HCT116 (cell line): Measurements from ENCODE around the gene COL16A1. TPM values are rescaled to one million over a fixed set of nuclear protein-coding genes. Genes with fewer than 3 reads are reported as not detected.

Experiments
- ATAC-seq: fragments of 200-7000 bp; cut with Tn5 transposase; 2 replicates; pipeline ENCODE4 v1.9.1; 2020; ENCODE audit warnings: mild to moderate bottlenecking, moderate library complexity
- BruUV-seq: library from RNA; stranded (reverse); fragments of 400-500 nt; replicated peaks from 2 replicates; lab custom pipeline; 2021; lab: Mats Ljungman, UMichigan
- CTCF ChIA-PET: fragments of 300-600 bp; sonication (Branson Sonifier 250); formaldehyde crosslinking; loops from one replicate; lab custom pipeline; 2021; ENCODE audit warnings: antibody characterized with exemption; lab: Charles Lee
- POLR2A ChIA-PET: fragments of 300-600, 350-600 bp; sonication (Branson Sonifier 250); formaldehyde crosslinking; loops from one replicate; lab custom pipeline; 2021; ENCODE audit warnings: antibody characterized with exemption; lab: Charles Lee
- RAD21 ChIA-PET, 2 experiments: fragments of 300-600 bp; sonication (Branson Sonifier 250); formaldehyde crosslinking; loops; one replicate each; lab custom pipeline; 2023; ENCODE audit warnings: low total read pairs in 2 of 2; ENCODE audit not compliant: uncharacterized antibody in 2 of 2, unreplicated experiment in 2 of 2, low non-redundant PET in 1 of 2; lab: Charles Lee
- DNase-seq: peaks from one replicate; pipeline ENCODE4 v3.0.0-alpha.2; 2010; ENCODE audit warnings: low read depth, low spot score
- H2AFZ ChIP-seq: fragments of 200-600 bp; shearing (Covaris generic), sonication (generic); 2 replicates; pipeline ENCODE4 v1.6.1; 2017; ENCODE audit warnings: low read depth, mixed run types, mixed read lengths, antibody characterized with exemption, low read length; ENCODE audit not compliant: poor library complexity, severe bottlenecking
- H3K27ac ChIP-seq: 2 replicates; pipeline ENCODE4 v1.5.1; 2012; ENCODE audit warnings: low read depth, low read length
- H3K27me3 ChIP-seq: fragments of 200-600 bp; sonication (generic); 2 replicates; pipeline ENCODE4 v1.6.1; 2016; ENCODE audit warnings: mixed run types, low read length, mixed read lengths; ENCODE audit not compliant: insufficient read depth
- H3K36me3 ChIP-seq, 2 experiments: fragments of 200-500 bp in 1 of 2; fragments of 200-600 bp in 1 of 2; sonication (Bioruptor generic) in 1 of 2; sonication (generic) in 1 of 2; 2 replicates each; pipeline versions ENCODE4 v1.5.1 to v1.6.1; 2014 to 2016; ENCODE audit warnings: low read length in 2 of 2, inconsistent platforms in 1 of 2, mixed read lengths in 1 of 2, mixed run types in 1 of 2; ENCODE audit not compliant: insufficient read depth in 2 of 2, control insufficient read depth in 1 of 2
- H3K4me1 ChIP-seq, 2 experiments: fragments of 200-600 bp in 1 of 2; sonication (generic) in 1 of 2; 2 replicates each; pipeline versions ENCODE4 v1.5.1 to v1.6.1; 2012 to 2017; ENCODE audit warnings: low read length in 2 of 2, inconsistent platforms in 1 of 2, mild to moderate bottlenecking in 1 of 2, mixed read lengths in 1 of 2, mixed run types in 1 of 2, moderate library complexity in 1 of 2; ENCODE audit not compliant: insufficient read depth in 2 of 2, control insufficient read depth in 1 of 2
- H3K4me2 ChIP-seq: fragments of 200-600 bp; sonication (generic); 2 replicates; pipeline ENCODE4 v1.6.1; 2017; ENCODE audit warnings: mixed run types, low read length, mixed read lengths
- H3K4me3 ChIP-seq, 2 experiments: fragments of 200-600 bp in 1 of 2; sonication (generic) in 1 of 2; replicated peaks in 1 of 2; 2 replicates each; pipeline ENCODE4 v1.5.1; 2011 to 2016; ENCODE audit warnings: low read length in 2 of 2, control low read depth in 1 of 2, low read depth in 1 of 2, mild to moderate bottlenecking in 1 of 2, mixed read lengths in 1 of 2, mixed run types in 1 of 2
- H3K79me2 ChIP-seq: fragments of 200-600 bp; sonication (generic); 2 replicates; pipeline ENCODE4 v1.6.1; 2017; ENCODE audit warnings: mild to moderate bottlenecking, mixed run types, low read length, moderate library complexity, mixed read lengths; ENCODE audit not compliant: insufficient read depth
- H3K9ac ChIP-seq: fragments of 200-600 bp; sonication (generic); 2 replicates; pipeline ENCODE4 v1.6.1; 2016; ENCODE audit warnings: low read length, mixed read lengths
- H3K9me2 ChIP-seq: fragments of 200-600 bp; sonication (generic), shearing (Covaris generic); 2 replicates; pipeline ENCODE4 v1.6.1; 2017; ENCODE audit warnings: mixed run types, mild to moderate bottlenecking, moderate library complexity; ENCODE audit not compliant: insufficient read depth
- H3K9me3 ChIP-seq, 2 experiments: fragments of 200-500 bp in 1 of 2; fragments of 200-600 bp in 1 of 2; sonication (Bioruptor generic) in 1 of 2; sonication (generic) in 1 of 2; 2 replicates each; pipeline ENCODE4 v1.6.1; 2014 to 2017; ENCODE audit warnings: low read length in 2 of 2, mixed read lengths in 2 of 2, inconsistent platforms in 1 of 2, low read depth in 1 of 2, mild to moderate bottlenecking in 1 of 2, mixed run types in 1 of 2, moderate library complexity in 1 of 2; ENCODE audit not compliant: control insufficient read depth in 1 of 2, insufficient read depth in 1 of 2
- H4K20me1 ChIP-seq: fragments of 200-600 bp; sonication (generic), shearing (Covaris generic); 2 replicates; pipeline ENCODE4 v1.6.1; 2017; ENCODE audit warnings: mixed run types, mild to moderate bottlenecking, moderate library complexity; ENCODE audit not compliant: insufficient read depth
- EZH2 ChIP-seq: fragments of 200-600 bp; sonication (generic); IDR thresholded peaks from 2 replicates; pipeline ENCODE4 v1.6.1; 2017; ENCODE audit warnings: antibody characterized with exemption, mixed run types
- intact Hi-C: fragments of 100-400 bp; cut with micrococcal nuclease; formaldehyde crosslinking; loops from 2 replicates; pipeline ENCODE4 v1.10.0; 2022
- total RNA-seq: library from RNA; stranded (reverse); gene quantifications from one replicate; pipeline ENCODE4 v1.2.1, GENCODE V29; 2021; ENCODE audit not compliant: unreplicated experiment
- TF ChIP-seq, protein P1 (sequence below): IDR thresholded peaks from 2 replicates; pipeline ENCODE4 v1.6.1; 2012; ENCODE audit warnings: low read depth
- TF ChIP-seq, protein P2 (sequence below), 3 experiments: fragments of 200-600 bp in 1 of 3; sonication (generic) in 1 of 3; IDR thresholded peaks in 2 of 3; conservative IDR thresholded peaks in 1 of 3; 2 replicates each; pipeline ENCODE4 v1.5.1; 2012 to 2017; ENCODE audit warnings: low read depth in 2 of 3, low read length in 2 of 3, antibody characterized with exemption in 1 of 3, borderline replicate concordance in 1 of 3, control low read depth in 1 of 3, mild to moderate bottlenecking in 1 of 3, mixed read lengths in 1 of 3, mixed run types in 1 of 3, moderate library complexity in 1 of 3; ENCODE audit not compliant: insufficient read depth in 1 of 3

Gene COL16A1
- total RNA-seq, 1 experiment from 2014 or later: 2.2 TPM

DNA sequence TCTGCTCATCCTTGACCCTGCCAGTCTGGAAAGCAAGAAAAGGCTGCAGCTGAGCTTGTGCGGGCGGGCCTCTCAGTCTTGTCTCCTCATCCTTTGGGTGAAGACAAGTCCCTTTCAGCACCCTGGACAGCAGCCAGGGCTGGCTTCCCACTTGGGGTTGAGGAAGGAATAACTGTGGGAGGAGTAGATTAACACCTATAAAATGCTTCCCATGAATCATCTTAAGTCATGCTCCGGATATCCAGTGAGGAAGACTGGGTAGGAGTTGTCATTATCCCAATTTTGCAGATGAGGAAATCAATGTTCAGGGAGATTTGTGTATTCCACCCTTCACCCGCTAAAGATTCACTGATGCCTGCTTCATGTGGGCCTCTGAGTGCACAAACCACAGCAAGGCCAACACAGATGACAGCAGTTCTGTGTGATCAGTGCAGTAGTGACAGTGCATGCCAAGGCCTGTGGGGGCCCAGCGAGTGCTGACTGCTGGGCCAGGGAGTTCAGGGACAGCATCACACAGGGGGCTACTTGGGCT, 20.1 kb upstream of the COL16A1 start:
- H3K27ac ChIP-seq: no peak overlapping the region
- no peak overlapping the region for H2AFZ ChIP-seq
- no peaks in the 10 kb centered on the region for H3K79me2 ChIP-seq
- H3K27me3 ChIP-seq: peaks cover 7% of the 10 kb centered on the region; the same call in 1 of the 2 replicates
- H3K9me2 ChIP-seq: no peaks in the 10 kb centered on the region
- no peaks in the 10 kb centered on the region for H3K9me3 ChIP-seq
- no peak overlapping the region for H3K4me2 ChIP-seq
- no peaks in the 10 kb centered on the region; a peak in 1 of 4 replicates for H3K4me1 ChIP-seq
- ChIA-PET POLR2A (no interaction called here), CTCF (no interaction called here), RAD21 (no interaction called here)
- H3K4me3 ChIP-seq: no peak overlapping the region
- no peaks in the 10 kb centered on the region; a peak in 1 of 4 replicates for H3K36me3 ChIP-seq
- no peak overlapping the region for H3K9ac ChIP-seq
- BruUV-seq: no TSS peak
- TF ChIP-seq, protein P1, sequence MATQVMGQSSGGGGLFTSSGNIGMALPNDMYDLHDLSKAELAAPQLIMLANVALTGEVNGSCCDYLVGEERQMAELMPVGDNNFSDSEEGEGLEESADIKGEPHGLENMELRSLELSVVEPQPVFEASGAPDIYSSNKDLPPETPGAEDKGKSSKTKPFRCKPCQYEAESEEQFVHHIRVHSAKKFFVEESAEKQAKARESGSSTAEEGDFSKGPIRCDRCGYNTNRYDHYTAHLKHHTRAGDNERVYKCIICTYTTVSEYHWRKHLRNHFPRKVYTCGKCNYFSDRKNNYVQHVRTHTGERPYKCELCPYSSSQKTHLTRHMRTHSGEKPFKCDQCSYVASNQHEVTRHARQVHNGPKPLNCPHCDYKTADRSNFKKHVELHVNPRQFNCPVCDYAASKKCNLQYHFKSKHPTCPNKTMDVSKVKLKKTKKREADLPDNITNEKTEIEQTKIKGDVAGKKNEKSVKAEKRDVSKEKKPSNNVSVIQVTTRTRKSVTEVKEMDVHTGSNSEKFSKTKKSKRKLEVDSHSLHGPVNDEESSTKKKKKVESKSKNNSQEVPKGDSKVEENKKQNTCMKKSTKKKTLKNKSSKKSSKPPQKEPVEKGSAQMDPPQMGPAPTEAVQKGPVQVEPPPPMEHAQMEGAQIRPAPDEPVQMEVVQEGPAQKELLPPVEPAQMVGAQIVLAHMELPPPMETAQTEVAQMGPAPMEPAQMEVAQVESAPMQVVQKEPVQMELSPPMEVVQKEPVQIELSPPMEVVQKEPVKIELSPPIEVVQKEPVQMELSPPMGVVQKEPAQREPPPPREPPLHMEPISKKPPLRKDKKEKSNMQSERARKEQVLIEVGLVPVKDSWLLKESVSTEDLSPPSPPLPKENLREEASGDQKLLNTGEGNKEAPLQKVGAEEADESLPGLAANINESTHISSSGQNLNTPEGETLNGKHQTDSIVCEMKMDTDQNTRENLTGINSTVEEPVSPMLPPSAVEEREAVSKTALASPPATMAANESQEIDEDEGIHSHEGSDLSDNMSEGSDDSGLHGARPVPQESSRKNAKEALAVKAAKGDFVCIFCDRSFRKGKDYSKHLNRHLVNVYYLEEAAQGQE: peak; percentile 98
- TF ChIP-seq EZH2: no peak
- TF ChIP-seq, protein P2, sequence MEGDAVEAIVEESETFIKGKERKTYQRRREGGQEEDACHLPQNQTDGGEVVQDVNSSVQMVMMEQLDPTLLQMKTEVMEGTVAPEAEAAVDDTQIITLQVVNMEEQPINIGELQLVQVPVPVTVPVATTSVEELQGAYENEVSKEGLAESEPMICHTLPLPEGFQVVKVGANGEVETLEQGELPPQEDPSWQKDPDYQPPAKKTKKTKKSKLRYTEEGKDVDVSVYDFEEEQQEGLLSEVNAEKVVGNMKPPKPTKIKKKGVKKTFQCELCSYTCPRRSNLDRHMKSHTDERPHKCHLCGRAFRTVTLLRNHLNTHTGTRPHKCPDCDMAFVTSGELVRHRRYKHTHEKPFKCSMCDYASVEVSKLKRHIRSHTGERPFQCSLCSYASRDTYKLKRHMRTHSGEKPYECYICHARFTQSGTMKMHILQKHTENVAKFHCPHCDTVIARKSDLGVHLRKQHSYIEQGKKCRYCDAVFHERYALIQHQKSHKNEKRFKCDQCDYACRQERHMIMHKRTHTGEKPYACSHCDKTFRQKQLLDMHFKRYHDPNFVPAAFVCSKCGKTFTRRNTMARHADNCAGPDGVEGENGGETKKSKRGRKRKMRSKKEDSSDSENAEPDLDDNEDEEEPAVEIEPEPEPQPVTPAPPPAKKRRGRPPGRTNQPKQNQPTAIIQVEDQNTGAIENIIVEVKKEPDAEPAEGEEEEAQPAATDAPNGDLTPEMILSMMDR (IDR thresholded peaks at IDR 0.05 in 2 of 3, conservative IDR thresholded peaks at IDR 0.05 in 1 of 3; ENCODE audit: borderline replicate concordance in 1 of 3, insufficient read depth in 1 of 3, low read depth in 2 of 3, low read length in 2 of 3): no peak
- no peaks in the 10 kb centered on the region for H4K20me1 ChIP-seq
- no peak for DNase-seq
- ATAC-seq: peak; percentile 55; the same call in 1 of the 2 replicates
- intact Hi-C loops: no loop called here
